OCI-LY1 (cell line): Measurements from ENCODE around the gene ANTKMT.

Experiments
- H2AFZ ChIP-seq: fragments of 200-600 bp; sonication (generic), shearing (Covaris generic); 2 replicates; pipeline ENCODE4 v1.6.0; 2014; ENCODE audit warnings: antibody characterized with exemption, mild to moderate bottlenecking, low read length
- H3F3A ChIP-seq: fragments of 200-600 bp; sonication (generic), shearing (Covaris generic); 2 replicates; pipeline ENCODE4 v1.6.0; 2014; ENCODE audit warnings: mild to moderate bottlenecking, antibody characterized with exemption, low read length, moderate library complexity; ENCODE audit not compliant: insufficient read depth
- H3K27ac ChIP-seq: fragments of 200-600 bp; sonication (generic); 2 replicates; pipeline ENCODE4 v1.5.1; 2014; ENCODE audit warnings: low read length, mixed run types, mild to moderate bottlenecking, low read depth; ENCODE audit not compliant: poor library complexity, severe bottlenecking
- H3K27me3 ChIP-seq: fragments of 200-600 bp; sonication (generic); 2 replicates; pipeline ENCODE4 v1.6.0; 2014; ENCODE audit warnings: antibody characterized with exemption, mild to moderate bottlenecking, low read length, moderate library complexity; ENCODE audit not compliant: insufficient read depth
- H3K36me3 ChIP-seq: fragments of 200-600 bp; sonication (generic); 2 replicates; pipeline ENCODE4 v1.6.1; 2014; ENCODE audit warnings: mild to moderate bottlenecking, antibody characterized with exemption, low read length, moderate library complexity, mixed read lengths; ENCODE audit not compliant: insufficient read depth
- H3K4me1 ChIP-seq: fragments of 200-600 bp; sonication (generic); 2 replicates; pipeline ENCODE4 v1.5.1; 2014; ENCODE audit warnings: mild to moderate bottlenecking, low read length, moderate library complexity; ENCODE audit not compliant: insufficient read depth, severe bottlenecking
- H3K4me2 ChIP-seq: fragments of 200-600 bp; sonication (generic), shearing (Covaris generic); 2 replicates; pipeline ENCODE4 v1.6.1; 2014; ENCODE audit warnings: low read length
- H3K4me3 ChIP-seq: fragments of 200-600 bp; sonication (generic); 2 replicates; pipeline ENCODE4 v1.5.1; 2014; ENCODE audit warnings: low read length, low read depth, mild to moderate bottlenecking, mixed read lengths; ENCODE audit not compliant: poor library complexity, severe bottlenecking
- H3K79me2 ChIP-seq: fragments of 200-600 bp; shearing (Covaris generic); 2 replicates; pipeline ENCODE4 v1.6.1; 2016; ENCODE audit warnings: mixed run types, low read length, mixed read lengths; ENCODE audit not compliant: insufficient read depth
- H3K9ac ChIP-seq: fragments of 200-600 bp; sonication (generic), shearing (Covaris generic); 2 replicates; pipeline ENCODE4 v1.6.1; 2014; ENCODE audit warnings: mild to moderate bottlenecking, low read length, mixed read lengths
- H3K9me2 ChIP-seq: fragments of 200-600 bp; sonication (generic), shearing (Covaris generic); 2 replicates; pipeline ENCODE4 v1.6.1; 2014; ENCODE audit warnings: low read depth, mild to moderate bottlenecking, low read length, mixed read lengths
- H3K9me3 ChIP-seq: fragments of 200-600 bp; shearing (Covaris generic); 2 replicates; pipeline ENCODE4 v1.6.1; 2014; ENCODE audit warnings: low read length, mixed read lengths
- H4K20me1 ChIP-seq: fragments of 200-600 bp; sonication (generic), shearing (Covaris generic); 2 replicates; pipeline ENCODE4 v1.6.0; 2016; ENCODE audit warnings: mild to moderate bottlenecking, low read length; ENCODE audit not compliant: insufficient read depth
- CTCF ChIP-seq: fragments of 200-600 bp; sonication (generic), shearing (Covaris generic); IDR thresholded peaks from 2 replicates; pipeline ENCODE4 v1.5.1; 2017; ENCODE audit warnings: mild to moderate bottlenecking, antibody characterized with exemption, low read length, moderate library complexity, mixed read lengths
- EZH2 ChIP-seq: fragments of 200-600 bp; sonication (generic), shearing (Covaris generic); IDR thresholded peaks from 2 replicates; pipeline ENCODE4 v1.8.0; 2017; ENCODE audit warnings: borderline replicate concordance, mixed run types, mild to moderate bottlenecking, antibody characterized with exemption, low read length, moderate library complexity, mixed read lengths

ANTKMT gene

GRCh38 chr16:720447-720989, 428 bp upstream of the ANTKMT start:
- no peaks in the 10 kb centered on the region for H3F3A ChIP-seq
- H3K27me3 ChIP-seq: peaks cover 12% of the 10 kb centered on the region
- no peaks in the 10 kb centered on the region for H3K9me2 ChIP-seq
- no peaks in the 10 kb centered on the region for H3K9me3 ChIP-seq
- peak overlapping the region; percentile 68 for H3K27ac ChIP-seq
- H4K20me1 ChIP-seq: no peaks in the 10 kb centered on the region
- H3K4me3 ChIP-seq: peak overlapping the region; percentile 89
- no peak overlapping the region for H2AFZ ChIP-seq
- TF ChIP-seq CTCF (peak; percentile 32; the same call in 1 of the 2 replicates), EZH2 (no peak)
- peak overlapping the region; percentile 93 for H3K9ac ChIP-seq
- peaks cover 8% of the 10 kb centered on the region for H3K36me3 ChIP-seq
- peaks cover 31% of the 10 kb centered on the region for H3K4me1 ChIP-seq
- peak overlapping the region; percentile 93 for H3K4me2 ChIP-seq
- no peaks in the 10 kb centered on the region for H3K79me2 ChIP-seq

- peak overlapping the region; percentile 93 for H3K9ac ChIP-seq
- no peaks in the 10 kb centered on the region for H3K79me2 ChIP-seq
- peaks cover 4% of the 10 kb centered on the region; the same call in 1 of the 2 replicates for H3F3A ChIP-seq
- peaks cover 34% of the 10 kb centered on the region for H3K4me1 ChIP-seq
- H3K9me2 ChIP-seq: no peaks in the 10 kb centered on the region
- H3K9me3 ChIP-seq: no peaks in the 10 kb centered on the region
- no peak overlapping the region for H3K27ac ChIP-seq
- H3K27me3 ChIP-seq: peaks cover 5% of the 10 kb centered on the region
- peak overlapping the region; percentile 89 for H3K4me3 ChIP-seq
- no peaks in the 10 kb centered on the region for H4K20me1 ChIP-seq
- peak overlapping the region; percentile 93 for H3K4me2 ChIP-seq
- no peak for TF ChIP-seq EZH2
- no peak for TF ChIP-seq CTCF
- H3K36me3 ChIP-seq: peaks cover 8% of the 10 kb centered on the region
- no peak overlapping the region for H2AFZ ChIP-seq
Observed at GRCh38 chr16:721765-722540, 1.0 kb downstream of the ANTKMT start.

- no peaks in the 10 kb centered on the region for H3K9me3 ChIP-seq
- peaks cover 34% of the 10 kb centered on the region for H3K4me1 ChIP-seq
- no peaks in the 10 kb centered on the region for H3K79me2 ChIP-seq
- TF ChIP-seq EZH2 (no peak), CTCF (no peak)
- no peak overlapping the region for H3K4me2 ChIP-seq
- H2AFZ ChIP-seq: no peak overlapping the region
- H4K20me1 ChIP-seq: no peaks in the 10 kb centered on the region
- H3K9ac ChIP-seq: no peak overlapping the region
- no peak overlapping the region for H3K27ac ChIP-seq
- H3K9me2 ChIP-seq: no peaks in the 10 kb centered on the region
- peaks cover 8% of the 10 kb centered on the region for H3K36me3 ChIP-seq
- H3K4me3 ChIP-seq: no peak overlapping the region
- peaks cover 4% of the 10 kb centered on the region; the same call in 1 of the 2 replicates for H3F3A ChIP-seq
- peaks cover 5% of the 10 kb centered on the region for H3K27me3 ChIP-seq
Observed at GRCh38 chr16:722835-723633, 2.1 kb downstream of the ANTKMT start.
